ENCODE measurements around the gene SRSF9. TPM values are rescaled to one million over a fixed set of nuclear protein-coding genes. Genes with fewer than 3 reads are reported as not detected.

Gene SRSF9
- total and polyA plus RNA-seq, 2 of the 13 experiments (the other 11 are each of a cell fraction or from before 2014, with no cell fraction given), result 125 to 144 TPM

DNA sequence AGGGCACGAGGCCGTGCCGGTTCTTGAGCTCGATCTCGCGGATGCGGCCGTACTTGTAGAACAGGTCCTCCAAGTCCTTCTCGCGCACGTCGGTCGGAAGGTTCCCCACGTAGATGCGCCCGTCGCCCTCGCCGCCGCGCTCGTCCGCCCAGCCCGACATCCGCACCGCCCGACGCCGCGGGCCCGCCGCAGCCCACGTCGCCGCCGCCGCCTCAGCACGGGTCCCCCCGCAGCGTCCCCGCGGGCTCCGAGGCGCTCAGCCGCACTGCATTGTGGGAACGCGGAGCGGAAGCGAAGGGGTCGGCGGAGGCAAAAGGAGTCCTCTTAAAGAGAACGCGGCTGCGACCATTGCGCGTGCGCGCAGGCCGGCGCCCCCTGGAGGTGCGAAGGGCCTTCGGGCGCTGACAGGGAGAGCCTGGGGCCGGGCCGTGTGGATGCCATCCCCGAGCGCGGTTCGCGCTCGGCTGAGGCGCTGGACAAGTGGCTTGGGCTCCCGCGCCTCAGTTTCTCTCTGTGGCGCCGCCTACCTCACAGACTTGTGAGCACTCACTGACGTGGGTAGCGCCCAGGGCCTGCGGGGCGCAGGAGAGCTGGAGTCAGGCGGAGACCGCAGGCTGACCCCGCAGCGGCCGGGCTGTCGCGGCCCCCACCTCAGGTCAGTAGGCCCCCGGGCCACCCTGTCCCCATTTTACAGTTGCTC lies at the start of gene SRSF9 (continued):
- TF ChIP-seq, protein P1, sequence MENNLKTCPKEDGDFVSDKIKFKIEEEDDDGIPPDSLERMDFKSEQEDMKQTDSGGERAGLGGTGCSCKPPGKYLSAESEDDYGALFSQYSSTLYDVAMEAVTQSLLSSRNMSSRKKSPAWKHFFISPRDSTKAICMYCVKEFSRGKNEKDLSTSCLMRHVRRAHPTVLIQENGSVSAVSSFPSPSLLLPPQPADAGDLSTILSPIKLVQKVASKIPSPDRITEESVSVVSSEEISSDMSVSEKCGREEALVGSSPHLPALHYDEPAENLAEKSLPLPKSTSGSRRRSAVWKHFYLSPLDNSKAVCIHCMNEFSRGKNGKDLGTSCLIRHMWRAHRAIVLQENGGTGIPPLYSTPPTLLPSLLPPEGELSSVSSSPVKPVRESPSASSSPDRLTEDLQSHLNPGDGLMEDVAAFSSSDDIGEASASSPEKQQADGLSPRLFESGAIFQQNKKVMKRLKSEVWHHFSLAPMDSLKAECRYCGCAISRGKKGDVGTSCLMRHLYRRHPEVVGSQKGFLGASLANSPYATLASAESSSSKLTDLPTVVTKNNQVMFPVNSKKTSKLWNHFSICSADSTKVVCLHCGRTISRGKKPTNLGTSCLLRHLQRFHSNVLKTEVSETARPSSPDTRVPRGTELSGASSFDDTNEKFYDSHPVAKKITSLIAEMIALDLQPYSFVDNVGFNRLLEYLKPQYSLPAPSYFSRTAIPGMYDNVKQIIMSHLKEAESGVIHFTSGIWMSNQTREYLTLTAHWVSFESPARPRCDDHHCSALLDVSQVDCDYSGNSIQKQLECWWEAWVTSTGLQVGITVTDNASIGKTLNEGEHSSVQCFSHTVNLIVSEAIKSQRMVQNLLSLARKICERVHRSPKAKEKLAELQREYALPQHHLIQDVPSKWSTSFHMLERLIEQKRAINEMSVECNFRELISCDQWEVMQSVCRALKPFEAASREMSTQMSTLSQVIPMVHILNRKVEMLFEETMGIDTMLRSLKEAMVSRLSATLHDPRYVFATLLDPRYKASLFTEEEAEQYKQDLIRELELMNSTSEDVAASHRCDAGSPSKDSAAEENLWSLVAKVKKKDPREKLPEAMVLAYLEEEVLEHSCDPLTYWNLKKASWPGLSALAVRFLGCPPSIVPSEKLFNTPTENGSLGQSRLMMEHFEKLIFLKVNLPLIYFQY (CRISPR knock-in tag; IDR thresholded peaks at IDR 0.05; ENCODE audit: borderline replicate concordance), result no peak
- TF ChIP-seq, protein P2, sequence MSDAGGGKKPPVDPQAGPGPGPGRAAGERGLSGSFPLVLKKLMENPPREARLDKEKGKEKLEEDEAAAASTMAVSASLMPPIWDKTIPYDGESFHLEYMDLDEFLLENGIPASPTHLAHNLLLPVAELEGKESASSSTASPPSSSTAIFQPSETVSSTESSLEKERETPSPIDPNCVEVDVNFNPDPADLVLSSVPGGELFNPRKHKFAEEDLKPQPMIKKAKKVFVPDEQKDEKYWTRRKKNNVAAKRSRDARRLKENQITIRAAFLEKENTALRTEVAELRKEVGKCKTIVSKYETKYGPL (CRISPR knock-in tag; IDR thresholded peaks at IDR 0.05), result peak; percentile 68; the same call in 1 of the 2 replicates
- TF ChIP-seq ZNF33B (CRISPR knock-in tag; IDR thresholded peaks at IDR 0.05) (peak; percentile 77; the same call in 1 of the 2 replicates), ZNF260 (CRISPR knock-in tag; IDR thresholded peaks at IDR 0.05; ENCODE audit: borderline replicate concordance, low read depth) (no peak), ZNF335 (CRISPR knock-in tag; IDR thresholded peaks at IDR 0.05) (peak; percentile 71; the same call in 1 of the 2 replicates), SPEN (CRISPR knock-in tag; IDR thresholded peaks at IDR 0.05; ENCODE audit: low read depth) (peak; percentile 74), CEBPG (CRISPR knock-in tag; IDR thresholded peaks at IDR 0.05) (0 out of 2 replicates have a peak, but pooled peaks have one; percentile 7), PAWR (CRISPR knock-in tag; IDR thresholded peaks at IDR 0.05; ENCODE audit: borderline replicate concordance) (no peak), ZNF660 (CRISPR knock-in tag; IDR thresholded peaks at IDR 0.05; ENCODE audit: borderline replicate concordance, low read depth) (no peak)
- TF ChIP-seq, protein P3, sequence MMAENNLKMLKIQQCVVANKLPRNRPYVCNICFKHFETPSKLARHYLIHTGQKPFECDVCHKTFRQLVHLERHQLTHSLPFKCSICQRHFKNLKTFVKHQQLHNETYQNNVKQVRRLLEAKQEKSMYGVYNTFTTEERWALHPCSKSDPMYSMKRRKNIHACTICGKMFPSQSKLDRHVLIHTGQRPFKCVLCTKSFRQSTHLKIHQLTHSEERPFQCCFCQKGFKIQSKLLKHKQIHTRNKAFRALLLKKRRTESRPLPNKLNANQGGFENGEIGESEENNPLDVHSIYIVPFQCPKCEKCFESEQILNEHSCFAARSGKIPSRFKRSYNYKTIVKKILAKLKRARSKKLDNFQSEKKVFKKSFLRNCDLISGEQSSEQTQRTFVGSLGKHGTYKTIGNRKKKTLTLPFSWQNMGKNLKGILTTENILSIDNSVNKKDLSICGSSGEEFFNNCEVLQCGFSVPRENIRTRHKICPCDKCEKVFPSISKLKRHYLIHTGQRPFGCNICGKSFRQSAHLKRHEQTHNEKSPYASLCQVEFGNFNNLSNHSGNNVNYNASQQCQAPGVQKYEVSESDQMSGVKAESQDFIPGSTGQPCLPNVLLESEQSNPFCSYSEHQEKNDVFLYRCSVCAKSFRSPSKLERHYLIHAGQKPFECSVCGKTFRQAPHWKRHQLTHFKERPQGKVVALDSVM (CRISPR knock-in tag; IDR thresholded peaks at IDR 0.05), result no peak; the same call in 1 of the 2 replicates
- TF ChIP-seq, protein P4, sequence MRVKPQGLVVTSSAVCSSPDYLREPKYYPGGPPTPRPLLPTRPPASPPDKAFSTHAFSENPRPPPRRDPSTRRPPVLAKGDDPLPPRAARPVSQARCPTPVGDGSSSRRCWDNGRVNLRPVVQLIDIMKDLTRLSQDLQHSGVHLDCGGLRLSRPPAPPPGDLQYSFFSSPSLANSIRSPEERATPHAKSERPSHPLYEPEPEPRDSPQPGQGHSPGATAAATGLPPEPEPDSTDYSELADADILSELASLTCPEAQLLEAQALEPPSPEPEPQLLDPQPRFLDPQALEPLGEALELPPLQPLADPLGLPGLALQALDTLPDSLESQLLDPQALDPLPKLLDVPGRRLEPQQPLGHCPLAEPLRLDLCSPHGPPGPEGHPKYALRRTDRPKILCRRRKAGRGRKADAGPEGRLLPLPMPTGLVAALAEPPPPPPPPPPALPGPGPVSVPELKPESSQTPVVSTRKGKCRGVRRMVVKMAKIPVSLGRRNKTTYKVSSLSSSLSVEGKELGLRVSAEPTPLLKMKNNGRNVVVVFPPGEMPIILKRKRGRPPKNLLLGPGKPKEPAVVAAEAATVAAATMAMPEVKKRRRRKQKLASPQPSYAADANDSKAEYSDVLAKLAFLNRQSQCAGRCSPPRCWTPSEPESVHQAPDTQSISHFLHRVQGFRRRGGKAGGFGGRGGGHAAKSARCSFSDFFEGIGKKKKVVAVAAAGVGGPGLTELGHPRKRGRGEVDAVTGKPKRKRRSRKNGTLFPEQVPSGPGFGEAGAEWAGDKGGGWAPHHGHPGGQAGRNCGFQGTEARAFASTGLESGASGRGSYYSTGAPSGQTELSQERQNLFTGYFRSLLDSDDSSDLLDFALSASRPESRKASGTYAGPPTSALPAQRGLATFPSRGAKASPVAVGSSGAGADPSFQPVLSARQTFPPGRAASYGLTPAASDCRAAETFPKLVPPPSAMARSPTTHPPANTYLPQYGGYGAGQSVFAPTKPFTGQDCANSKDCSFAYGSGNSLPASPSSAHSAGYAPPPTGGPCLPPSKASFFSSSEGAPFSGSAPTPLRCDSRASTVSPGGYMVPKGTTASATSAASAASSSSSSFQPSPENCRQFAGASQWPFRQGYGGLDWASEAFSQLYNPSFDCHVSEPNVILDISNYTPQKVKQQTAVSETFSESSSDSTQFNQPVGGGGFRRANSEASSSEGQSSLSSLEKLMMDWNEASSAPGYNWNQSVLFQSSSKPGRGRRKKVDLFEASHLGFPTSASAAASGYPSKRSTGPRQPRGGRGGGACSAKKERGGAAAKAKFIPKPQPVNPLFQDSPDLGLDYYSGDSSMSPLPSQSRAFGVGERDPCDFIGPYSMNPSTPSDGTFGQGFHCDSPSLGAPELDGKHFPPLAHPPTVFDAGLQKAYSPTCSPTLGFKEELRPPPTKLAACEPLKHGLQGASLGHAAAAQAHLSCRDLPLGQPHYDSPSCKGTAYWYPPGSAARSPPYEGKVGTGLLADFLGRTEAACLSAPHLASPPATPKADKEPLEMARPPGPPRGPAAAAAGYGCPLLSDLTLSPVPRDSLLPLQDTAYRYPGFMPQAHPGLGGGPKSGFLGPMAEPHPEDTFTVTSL (CRISPR knock-in tag; IDR thresholded peaks at IDR 0.05; ENCODE audit: borderline replicate concordance), result no peak
- TF ChIP-seq, protein P5, sequence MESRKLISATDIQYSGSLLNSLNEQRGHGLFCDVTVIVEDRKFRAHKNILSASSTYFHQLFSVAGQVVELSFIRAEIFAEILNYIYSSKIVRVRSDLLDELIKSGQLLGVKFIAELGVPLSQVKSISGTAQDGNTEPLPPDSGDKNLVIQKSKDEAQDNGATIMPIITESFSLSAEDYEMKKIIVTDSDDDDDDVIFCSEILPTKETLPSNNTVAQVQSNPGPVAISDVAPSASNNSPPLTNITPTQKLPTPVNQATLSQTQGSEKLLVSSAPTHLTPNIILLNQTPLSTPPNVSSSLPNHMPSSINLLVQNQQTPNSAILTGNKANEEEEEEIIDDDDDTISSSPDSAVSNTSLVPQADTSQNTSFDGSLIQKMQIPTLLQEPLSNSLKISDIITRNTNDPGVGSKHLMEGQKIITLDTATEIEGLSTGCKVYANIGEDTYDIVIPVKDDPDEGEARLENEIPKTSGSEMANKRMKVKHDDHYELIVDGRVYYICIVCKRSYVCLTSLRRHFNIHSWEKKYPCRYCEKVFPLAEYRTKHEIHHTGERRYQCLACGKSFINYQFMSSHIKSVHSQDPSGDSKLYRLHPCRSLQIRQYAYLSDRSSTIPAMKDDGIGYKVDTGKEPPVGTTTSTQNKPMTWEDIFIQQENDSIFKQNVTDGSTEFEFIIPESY (CRISPR knock-in tag; IDR thresholded peaks at IDR 0.05), result peak; percentile 43; the same call in 1 of the 2 replicates
- TF ChIP-seq, protein P6, sequence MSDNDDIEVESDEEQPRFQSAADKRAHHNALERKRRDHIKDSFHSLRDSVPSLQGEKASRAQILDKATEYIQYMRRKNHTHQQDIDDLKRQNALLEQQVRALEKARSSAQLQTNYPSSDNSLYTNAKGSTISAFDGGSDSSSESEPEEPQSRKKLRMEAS (IDR thresholded peaks at IDR 0.05), result peak; percentile 92

All from HepG2 (cell line).